Peyer's patch (tissue), 4 donors: ENCODE measurements around the gene TUFT1. TPM values are rescaled to one million over a fixed set of nuclear protein-coding genes. Genes with fewer than 3 reads are reported as not detected.

Experiments
- DNase-seq, 3 donors: peaks; one replicate each; pipeline ENCODE4 v3.0.0-alpha.2; 2017 to 2019
- H3K27ac ChIP-seq, 4 donors: fragments of 200-600 bp; sonication (generic); one replicate each; pipeline ENCODE4 v1.5.1; 2016 to 2019
- H3K27me3 ChIP-seq, 2 donors: fragments of 200-600 bp; sonication (generic); one replicate each; pipeline ENCODE4 v1.5.1; 2019
- H3K36me3 ChIP-seq, 3 donors: fragments of 200-600 bp; sonication (generic); one replicate each; pipeline ENCODE4 v1.5.1; 2016 to 2019
- H3K4me1 ChIP-seq, 4 donors: fragments of 200-600 bp; sonication (generic); one replicate each; pipeline ENCODE4 v1.5.1; 2016 to 2019
- H3K4me3 ChIP-seq, 4 donors: fragments of 200-600 bp; sonication (generic); 1 replicate in 3 of 4; 2 replicates in 1 of 4; pipeline ENCODE4 v1.5.1; 2016 to 2019; ENCODE audit warnings: mild to moderate bottlenecking in 1 of 4
- H3K9me3 ChIP-seq, 4 donors: fragments of 200-600 bp; sonication (generic); one replicate each; pipeline ENCODE4 v1.5.1; 2016 to 2019; ENCODE audit warnings: mild to moderate bottlenecking in 1 of 4
- CTCF ChIP-seq, 6 experiments: fragments of 450-650 bp in 4 of 6; fragments of 200-600 bp in 2 of 6; sonication (generic) in 1 of 6; IDR thresholded peaks; one replicate each; pipeline ENCODE4 v1.5.1; 2017 to 2019; ENCODE audit warnings: antibody characterized with exemption in 6 of 6, mild to moderate bottlenecking in 3 of 6, moderate library complexity in 1 of 6
- POLR2A ChIP-seq, 2 donors: fragments of 450-650 bp; IDR thresholded peaks; one replicate each; pipeline ENCODE4 v1.5.1; 2017; ENCODE audit warnings: antibody characterized with exemption in 2 of 2, mild to moderate bottlenecking in 2 of 2, moderate library complexity in 2 of 2
- total RNA-seq, 4 donors: library from RNA; depleted of rRNA; stranded (reverse); fragments of >200 nt; gene quantifications; one replicate each; pipeline ENCODE4 v1.1.0, GENCODE V29; 2016

The TUFT1 gene
- 10 to 100 TPM; 12.4 to 23.4 (median 19.3) TPM for total RNA-seq

- TF ChIP-seq CTCF (IDR thresholded peaks at IDR 0.05), result no peak
- TF ChIP-seq POLR2A (IDR thresholded peaks at IDR 0.05), result peak; percentile 82 to 96
- Histone ChIP-seq H3K4me1 (peaks cover 0 to 18% (median 3%) of the 10 kb centered on the region in 4 donors), H3K27ac (peak within 1 kb of the TSS; percentile 68 to 91 (median 81)), H3K27me3 (no peaks in the 10 kb centered on the region), H3K9me3 (no peaks in the 10 kb centered on the region), H3K36me3 (peaks cover 0 to 18% (median 0%) of the 10 kb centered on the region in 3 donors), H3K4me3 (peak within 1 kb of the TSS; percentile 51 to 82 (median 68))
- peak; percentile 95 to 98 (median 97) for DNase-seq
Measured at GRCh38 chr1:151540021-151540981, at the start of gene TUFT1. Gene TUFT1, plus strand, starts transcription at chr1:151540309. Its CDS starts 58 bp downstream, at chr1:151540367.

GRCh38 chr1:151491641-151492040, 48.5 kb upstream of the TUFT1 start:
- H3K9me3 ChIP-seq, result no peaks in the 10 kb centered on the region
- TF ChIP-seq POLR2A (IDR thresholded peaks at IDR 0.05) (no peak), CTCF (IDR thresholded peaks at IDR 0.05) (no peak)
- H3K4me1 ChIP-seq, result peaks cover 0 to 8% (median 1%) of the 10 kb centered on the region in 4 donors
- H3K27me3 ChIP-seq, result no peaks in the 10 kb centered on the region
- no peaks in the 10 kb centered on the region for H3K36me3 ChIP-seq
- H3K27ac ChIP-seq, result no peak overlapping the region
- H3K4me3 ChIP-seq, result no peak overlapping the region
- no peak for DNase-seq

- Histone ChIP-seq H3K9me3 (no peaks in the 10 kb centered on the region), H3K36me3 (no peaks in the 10 kb centered on the region), H3K4me3 (no peak overlapping the region), H3K27ac (no peak overlapping the region), H3K4me1 (peaks cover 0 to 8% (median 1%) of the 10 kb centered on the region in 4 donors), H3K27me3 (no peaks in the 10 kb centered on the region)
- no peak for DNase-seq
- TF ChIP-seq POLR2A (IDR thresholded peaks at IDR 0.05), result no peak
- no peak for TF ChIP-seq CTCF (IDR thresholded peaks at IDR 0.05)
Measured at GRCh38 chr1:151492120-151492519, 48.0 kb upstream of the TUFT1 start.

- no peaks in the 10 kb centered on the region for H3K9me3 ChIP-seq
- TF ChIP-seq POLR2A (IDR thresholded peaks at IDR 0.05) (no peak), CTCF (IDR thresholded peaks at IDR 0.05) (no peak)
- H3K4me3 ChIP-seq, result no peak overlapping the region
- peaks cover 0 to 8% (median 1%) of the 10 kb centered on the region in 4 donors for H3K4me1 ChIP-seq
- H3K36me3 ChIP-seq, result no peaks in the 10 kb centered on the region
- no peaks in the 10 kb centered on the region for H3K27me3 ChIP-seq
- DNase-seq, result no peak
- no peak overlapping the region for H3K27ac ChIP-seq
Measured at GRCh38 chr1:151493042-151493441, 47.1 kb upstream of the TUFT1 start.

GRCh38 chr1:151494741-151495281, 45.3 kb upstream of the TUFT1 start:
- TF ChIP-seq CTCF (IDR thresholded peaks at IDR 0.05) (no peak), POLR2A (IDR thresholded peaks at IDR 0.05) (no peak)
- H3K27ac ChIP-seq, result peak overlapping the region in 1 of 4 donors; percentile 34
- H3K36me3 ChIP-seq, result no peaks in the 10 kb centered on the region
- H3K4me1 ChIP-seq, result peaks cover 0 to 11% (median 1%) of the 10 kb centered on the region in 4 donors
- H3K27me3 ChIP-seq, result no peaks in the 10 kb centered on the region
- DNase-seq, result no peak
- H3K9me3 ChIP-seq, result no peaks in the 10 kb centered on the region
- H3K4me3 ChIP-seq, result no peak overlapping the region
